Measurements from ENCODE around the gene COG4. TPM values are rescaled to one million over a fixed set of nuclear protein-coding genes. Genes with fewer than 3 reads are reported as not detected.
"Not testable (repeated sequence)": the region's sequence is repeated elsewhere in the genome, so short reads cannot be mapped to it uniquely, and the experiment has no call there.

Gene COG4
- total RNA-seq, 1 experiment from 2014 or later = 107 TPM

DNA sequence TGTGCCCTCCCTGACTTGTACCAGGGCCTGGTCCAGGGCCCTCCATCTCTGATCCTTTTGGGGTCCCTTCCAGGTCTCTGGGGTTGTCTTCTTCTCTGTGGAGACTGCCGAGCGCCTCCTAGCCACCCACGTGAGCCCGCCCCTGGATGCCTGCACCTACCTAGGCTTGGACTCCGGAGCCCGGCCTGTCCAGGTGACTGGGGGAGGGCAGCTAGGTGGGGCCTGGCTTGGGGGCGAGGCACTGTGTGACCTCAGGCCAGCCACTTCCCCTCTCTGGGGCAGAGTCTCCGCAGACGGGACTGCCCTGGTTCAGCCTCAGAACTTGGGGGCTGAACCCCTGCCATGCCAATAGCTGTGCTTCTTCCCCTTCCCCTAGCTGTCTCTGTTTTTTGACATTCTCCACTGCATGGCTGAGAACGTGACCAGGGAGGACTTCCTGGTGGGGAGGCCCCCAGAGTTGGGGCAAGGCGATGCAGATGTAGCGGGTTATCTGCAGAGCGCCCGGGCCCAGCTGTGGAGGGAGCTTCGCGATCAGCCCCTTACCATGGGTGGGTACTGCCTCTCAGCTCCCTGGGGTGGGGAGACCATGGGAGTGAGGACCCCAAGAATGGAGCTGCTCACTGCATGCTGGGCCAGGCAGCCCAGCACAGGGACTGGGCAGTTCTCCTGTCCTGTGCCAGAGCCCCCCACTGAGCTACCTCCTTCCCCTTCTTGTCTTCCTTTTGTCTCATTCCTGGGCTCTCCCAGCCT is 54.4 kb downstream of the COG4 start:
- no peak for DNase-seq (ENCODE audit: low read depth)
- in situ Hi-C loops (cut with HindIII; ENCODE audit: low pct_unique_long_range_greater_than_20kb, low sequenced_read_pairs) = no loop called here

DNA sequence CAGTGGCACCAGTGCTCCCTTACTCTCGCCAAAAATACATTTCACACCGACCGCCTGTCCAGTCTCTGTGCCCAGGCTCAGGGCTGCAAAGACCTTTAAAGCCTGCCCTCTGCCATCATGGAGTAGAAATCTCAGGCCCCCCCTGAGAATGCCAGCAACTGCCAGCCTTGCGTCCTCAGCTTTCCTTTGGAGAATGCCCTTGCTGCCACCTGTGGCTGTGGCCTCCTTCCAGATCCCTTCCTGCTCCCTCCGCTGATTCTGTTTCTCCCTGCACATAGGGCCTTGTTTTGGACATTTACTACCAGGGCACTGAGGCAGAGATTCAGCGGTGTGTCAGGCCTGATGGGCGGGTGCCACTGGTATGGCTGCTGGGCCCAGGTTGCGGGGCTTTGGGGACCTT is 55.7 kb downstream of the COG4 start:
- DNase-seq (ENCODE audit: low read depth) = no peak

GRCh38 chr16:70467113-70467512 is 56.2 kb downstream of the COG4 start:
- no peak for DNase-seq (ENCODE audit: low read depth)
- in situ Hi-C loops (cut with HindIII; ENCODE audit: low pct_unique_long_range_greater_than_20kb, low sequenced_read_pairs) = no loop called here

More for the DNA sequence above, 55.7 kb downstream of the COG4 start:
- in situ Hi-C loops (cut with HindIII; ENCODE audit: low pct_unique_long_range_greater_than_20kb, low sequenced_read_pairs) = no loop called here

GRCh38 chr16:70466805-70467076 is 56.6 kb downstream of the COG4 start:
- no peak for DNase-seq (ENCODE audit: low read depth)
- in situ Hi-C loops (cut with HindIII; ENCODE audit: low pct_unique_long_range_greater_than_20kb, low sequenced_read_pairs) = no loop called here

DNA sequence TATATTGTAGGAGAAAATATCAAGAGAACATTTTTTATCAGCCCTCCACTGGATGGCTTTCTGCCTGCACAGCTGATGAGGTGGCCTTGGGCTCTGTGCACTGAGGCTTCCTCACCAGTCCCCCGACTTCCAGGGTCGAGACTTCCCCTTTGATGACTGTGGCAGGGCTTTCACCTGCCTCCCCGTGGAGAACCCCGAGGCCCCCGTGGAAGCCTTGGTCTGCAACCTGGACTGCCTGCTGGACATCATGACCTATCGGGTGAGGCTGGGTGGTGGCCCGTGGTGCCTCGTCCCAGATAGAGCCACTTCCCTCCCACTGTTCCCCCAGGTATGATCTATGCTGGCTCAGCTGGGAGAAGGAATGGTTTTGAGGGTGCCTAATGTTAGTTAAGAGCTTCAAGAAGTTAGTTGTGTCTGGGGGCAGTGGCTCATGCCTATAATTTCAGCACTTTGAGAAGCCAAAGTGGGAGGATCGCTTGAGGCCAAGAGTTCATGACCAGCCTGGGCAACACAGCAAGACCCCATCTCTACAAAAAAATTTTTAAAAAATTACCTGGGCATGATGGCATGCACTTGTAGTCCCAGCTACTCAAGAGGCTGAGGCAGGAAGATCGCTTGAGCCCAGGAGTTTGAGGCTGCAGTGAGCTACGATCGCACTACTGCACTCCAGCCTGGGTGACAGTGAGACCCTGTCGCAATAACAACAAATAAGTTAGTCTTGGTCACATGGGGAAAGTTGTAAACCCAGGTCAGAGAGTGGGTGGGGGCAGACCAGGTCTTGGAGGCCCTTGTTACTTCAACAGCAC is 57.2 kb downstream of the COG4 start:
- in situ Hi-C loops (cut with HindIII; ENCODE audit: low pct_unique_long_range_greater_than_20kb, low sequenced_read_pairs) = no loop called here
- no peak for DNase-seq (ENCODE audit: low read depth)

GRCh38 chr16:70463235-70463634 is 60.1 kb downstream of the COG4 start:
- in situ Hi-C loops (cut with HindIII; ENCODE audit: low pct_unique_long_range_greater_than_20kb, low sequenced_read_pairs) = no loop called here
- DNase-seq (ENCODE audit: low read depth) = no peak

- peak; percentile 71 for DNase-seq (ENCODE audit: low read depth)
- in situ Hi-C loops (cut with HindIII; ENCODE audit: low pct_unique_long_range_greater_than_20kb, low sequenced_read_pairs) = no loop called here
Observed at GRCh38 chr16:70460737-70461261, 62.6 kb downstream of the COG4 start.

DNA sequence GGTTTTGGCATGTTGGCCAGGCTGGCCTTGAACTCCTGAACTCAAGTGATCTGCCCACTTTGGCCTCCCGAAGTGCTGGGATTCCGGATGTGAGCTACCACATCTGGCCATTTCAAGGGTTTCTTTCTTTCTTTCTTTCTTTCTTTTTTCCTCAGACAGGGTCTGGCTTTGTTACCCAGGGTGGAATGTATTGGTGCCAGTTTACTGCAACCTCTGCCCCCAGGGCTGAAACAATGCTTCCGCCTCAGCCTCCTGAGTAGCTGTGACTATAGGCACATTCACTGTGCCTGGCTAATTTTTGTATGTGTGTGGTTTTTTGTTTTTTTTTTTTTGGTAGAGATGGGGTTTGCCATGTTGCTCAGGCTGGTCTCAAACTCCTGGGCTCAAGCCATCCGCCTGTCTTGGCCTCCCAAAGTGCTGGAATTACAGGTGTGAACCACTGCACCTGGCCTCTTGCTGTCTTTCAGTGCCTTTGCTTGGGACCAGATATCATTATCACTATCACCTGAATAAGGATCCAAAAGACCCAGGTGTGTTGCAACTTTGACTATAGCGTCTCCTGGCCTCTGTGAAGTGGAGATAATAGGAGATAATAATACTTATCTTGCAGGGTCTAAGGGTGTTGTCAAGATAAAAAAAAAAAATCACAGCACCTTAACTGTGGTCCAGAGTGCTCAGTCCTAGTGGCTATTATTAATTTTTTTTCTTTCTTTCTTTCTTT is 65.7 kb downstream of the COG4 start:
- in situ Hi-C loops (cut with HindIII; ENCODE audit: low pct_unique_long_range_greater_than_20kb, low sequenced_read_pairs) = no loop called here

DNA sequence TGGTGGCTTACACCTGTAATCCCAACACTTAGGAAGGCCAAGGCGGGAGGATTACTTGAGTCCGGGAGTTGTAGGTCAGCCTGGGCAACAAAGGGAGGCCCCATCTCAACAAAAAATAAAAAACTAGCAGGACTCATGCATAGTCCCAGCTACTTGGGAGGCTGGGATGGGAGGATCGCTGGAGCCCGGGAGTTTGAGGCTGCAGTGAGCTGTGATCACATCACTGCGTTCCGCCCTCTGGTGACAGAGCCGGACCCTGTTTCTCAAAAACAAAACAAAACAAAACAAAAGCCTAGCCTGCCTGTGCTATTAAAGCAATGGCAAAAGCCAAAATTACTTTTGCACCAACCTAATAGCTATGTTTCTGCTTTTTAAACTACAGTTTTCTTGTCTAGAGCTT is 67.4 kb downstream of the COG4 start:
- in situ Hi-C loops (cut with HindIII; ENCODE audit: low pct_unique_long_range_greater_than_20kb, low sequenced_read_pairs) = no loop called here
- no peak for DNase-seq (ENCODE audit: low read depth)

More for the DNA sequence above, 65.7 kb downstream of the COG4 start:
- no peak for DNase-seq (ENCODE audit: low read depth)

GRCh38 chr16:70454222-70455034 is 68.9 kb downstream of the COG4 start, which contains the start of gene FCSK:
Gene FCSK, plus strand, starts transcription at chr16:70454595. Its CDS starts 8,596 bp downstream, at chr16:70463191.
- DNase-seq (ENCODE audit: low read depth) = peak; percentile 91
- in situ Hi-C loops (cut with HindIII; ENCODE audit: low pct_unique_long_range_greater_than_20kb, low sequenced_read_pairs) = no loop called here

- in situ Hi-C loops (cut with HindIII; ENCODE audit: low pct_unique_long_range_greater_than_20kb, low sequenced_read_pairs) = no loop called here
- DNase-seq (ENCODE audit: low read depth) = no peak
Observed at GRCh38 chr16:70453892-70454221, 69.5 kb downstream of the COG4 start.

DNA sequence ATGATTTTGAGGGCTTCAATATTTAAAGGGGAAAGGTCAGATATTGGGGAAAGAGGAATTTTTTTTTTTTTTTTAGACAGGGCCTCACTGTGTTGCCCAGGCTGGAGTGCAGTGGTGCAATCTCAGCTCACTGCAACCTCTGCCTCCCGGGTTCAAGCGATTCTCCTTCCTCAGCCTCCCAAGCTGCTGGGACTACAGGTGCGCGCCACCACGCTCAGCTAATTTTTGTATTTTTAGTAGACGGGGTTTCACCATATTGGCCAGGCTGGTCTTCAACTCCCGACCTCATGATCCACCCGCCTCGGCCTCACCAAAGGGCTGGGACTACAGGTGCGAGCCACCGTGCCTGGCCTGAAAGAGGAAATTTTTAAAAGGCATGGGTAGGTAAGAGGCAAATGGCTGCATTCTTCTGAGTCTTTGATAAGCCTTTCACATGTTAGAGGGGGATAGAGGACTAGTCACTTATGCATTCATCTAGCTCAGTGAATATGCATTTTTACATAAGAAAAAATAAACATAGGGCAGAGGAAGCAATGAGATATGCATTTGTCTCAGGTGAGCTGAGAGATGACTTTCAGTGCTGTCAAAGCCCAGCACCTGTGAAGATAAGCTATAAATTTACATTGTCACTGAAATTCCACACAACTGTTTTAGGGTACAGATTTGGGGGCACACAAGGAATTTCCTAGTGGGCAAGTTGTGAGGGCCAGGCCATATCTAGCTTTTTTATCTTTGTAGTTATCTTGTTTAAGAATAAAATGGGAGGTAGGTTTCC is 70.0 kb downstream of the COG4 start:
- no peak for DNase-seq (ENCODE audit: low read depth)
- in situ Hi-C loops (cut with HindIII; ENCODE audit: low pct_unique_long_range_greater_than_20kb, low sequenced_read_pairs) = no loop called here

- DNase-seq (ENCODE audit: low read depth); in situ Hi-C loops (cut with HindIII; ENCODE audit: low pct_unique_long_range_greater_than_20kb, low sequenced_read_pairs): not testable (repeated sequence)
Observed at GRCh38 chr16:70451004-70451340, 72.4 kb downstream of the COG4 start.

DNA sequence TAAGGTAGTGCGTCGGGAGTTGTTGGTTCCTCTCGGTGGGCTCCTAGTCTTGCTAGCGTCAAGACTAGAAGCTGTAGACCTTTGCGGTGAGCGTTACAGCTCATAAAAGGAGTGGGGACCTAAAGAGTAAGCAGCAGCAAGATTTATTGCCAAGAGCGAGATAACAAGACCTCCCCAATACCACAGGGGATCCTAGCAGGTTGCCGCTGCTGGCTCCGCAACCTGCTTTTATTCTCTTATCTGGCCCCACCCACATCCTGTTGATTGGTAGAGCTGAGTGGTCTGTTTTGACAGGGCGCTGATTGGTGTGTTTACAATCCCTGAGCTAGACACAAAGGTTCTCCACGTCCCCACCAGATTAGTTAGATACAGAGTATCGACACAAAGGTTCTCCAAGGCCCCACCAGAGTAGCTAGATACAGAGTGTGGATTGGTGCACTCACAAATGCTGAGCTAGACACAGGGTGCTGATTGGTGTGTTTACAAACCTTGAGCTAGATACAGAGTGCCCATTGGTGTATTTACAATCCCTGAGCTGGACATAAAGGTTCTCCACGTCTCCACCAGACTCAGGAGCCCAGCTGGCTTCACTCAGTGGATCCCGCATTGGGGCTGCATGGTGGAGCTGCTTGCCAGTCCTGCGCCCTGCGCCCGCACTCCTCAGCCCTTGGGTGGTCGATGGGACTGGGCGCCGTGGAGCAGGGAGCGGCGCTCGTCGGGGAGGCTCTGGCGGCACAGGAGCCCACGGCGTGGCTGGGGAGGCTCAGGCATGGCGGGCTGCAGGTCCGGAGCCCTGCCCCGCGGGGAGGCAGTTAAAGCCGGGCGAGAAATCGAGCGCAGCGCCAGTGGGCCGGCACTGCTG is 73.0 kb downstream of the COG4 start:
- in situ Hi-C loops (cut with HindIII; ENCODE audit: low pct_unique_long_range_greater_than_20kb, low sequenced_read_pairs); DNase-seq (ENCODE audit: low read depth): not testable (repeated sequence)

DNA sequence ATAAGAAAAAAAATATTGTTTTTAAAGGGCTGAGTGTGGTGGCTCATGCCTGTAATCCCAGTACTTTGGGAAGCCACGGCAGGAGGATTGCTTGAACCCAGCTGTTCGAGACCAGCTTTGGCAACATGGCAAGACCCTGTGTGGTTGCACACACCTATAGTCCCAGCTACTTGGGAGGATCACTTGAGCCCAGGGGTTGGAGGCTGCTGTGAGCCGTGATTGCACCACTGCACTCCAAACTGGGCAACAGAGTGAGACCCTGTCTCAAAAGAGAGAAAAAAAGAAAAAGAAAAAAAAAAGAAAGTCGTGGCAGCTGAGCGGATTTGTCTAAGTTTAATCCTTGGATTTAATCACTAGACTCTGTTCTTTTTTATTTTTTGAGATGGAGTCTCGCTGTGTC is 75.3 kb downstream of the COG4 start:
- DNase-seq (ENCODE audit: low read depth) = no peak
- in situ Hi-C loops (cut with HindIII; ENCODE audit: low pct_unique_long_range_greater_than_20kb, low sequenced_read_pairs) = no loop called here

DNA sequence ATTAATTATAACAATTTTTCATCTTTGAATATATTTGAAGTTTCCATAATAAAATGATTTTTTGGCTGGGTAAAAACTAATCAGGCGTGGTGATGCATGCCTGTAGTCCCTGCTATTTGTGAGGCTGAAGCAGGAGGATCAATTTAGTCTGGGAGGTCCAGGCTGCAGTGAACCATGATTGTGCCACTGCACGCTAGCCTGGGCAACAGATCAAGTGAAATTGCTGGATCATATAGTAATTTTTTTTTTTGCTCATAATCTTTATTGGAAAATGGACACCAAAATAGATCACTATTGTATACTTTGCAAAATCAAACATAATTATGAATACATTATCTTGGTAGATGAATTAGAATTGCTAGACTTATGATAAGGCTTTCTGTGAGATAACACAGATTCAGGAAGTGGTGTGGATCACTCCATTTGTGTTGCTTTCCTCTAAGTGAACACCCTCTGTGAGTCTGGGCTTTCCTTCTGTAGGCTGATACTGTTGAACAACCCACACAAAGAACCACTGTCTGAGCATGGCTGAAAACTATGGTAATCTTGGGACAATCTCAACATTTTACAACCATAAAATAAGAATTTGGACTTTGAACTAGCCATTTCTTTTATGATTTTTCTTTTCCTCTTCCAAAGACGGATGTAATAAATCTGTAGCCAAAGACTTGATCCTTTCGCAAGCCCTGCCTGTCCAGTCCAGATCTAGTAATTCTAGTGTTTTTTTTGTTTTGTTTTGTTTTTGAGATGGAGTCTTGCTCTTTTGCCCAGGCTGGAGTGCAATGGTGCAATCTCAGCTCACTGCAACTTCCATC is 78.9 kb downstream of the COG4 start:
- in situ Hi-C loops (cut with HindIII; ENCODE audit: low pct_unique_long_range_greater_than_20kb, low sequenced_read_pairs) = no loop called here
- no peak for DNase-seq (ENCODE audit: low read depth)

Measured in Caki2 (cell line).